SH-SY5Y (cell line): ENCODE data around the gene SLC9A7.

Experiments used
- GATA2 ChIP-seq: IDR thresholded peaks from 2 replicates; pipeline ENCODE4 v1.6.1; 2011; ENCODE audit warnings: mild to moderate bottlenecking, low read depth, low read length
- GATA3 ChIP-seq: IDR thresholded peaks from 2 replicates; pipeline ENCODE4 v1.6.1; 2011; ENCODE audit warnings: low read depth, mild to moderate bottlenecking, low read length, moderate library complexity

DNA sequence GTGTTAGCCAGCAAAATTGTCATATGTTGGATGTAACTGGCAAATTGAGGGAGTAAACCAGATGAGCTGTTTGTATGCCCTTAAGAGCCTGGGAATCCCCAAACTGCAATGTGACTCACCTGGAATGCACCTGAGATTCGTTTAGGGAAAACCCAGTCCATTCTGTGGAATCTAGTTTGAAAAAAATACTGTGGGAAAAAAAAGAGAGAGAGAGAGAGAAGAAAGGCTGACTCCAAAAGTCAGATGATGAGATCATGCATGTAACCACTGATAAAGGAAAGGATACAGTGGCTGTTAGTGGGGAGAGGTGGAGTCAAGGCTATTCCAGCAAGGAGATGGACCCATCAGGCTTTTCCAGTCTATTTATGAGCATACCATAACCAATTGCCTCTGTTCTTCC is 48.5 kb downstream of the SLC9A7 start:
- TF ChIP-seq GATA2 (no peak), GATA3 (no peak)
